Stimulated activated naive CD4-positive, alpha-beta T cell treated with Interleukin-2 at 50 U/mL for 16 hours (primary cell): ENCODE measurements around the gene GRIA1.

ENCODE experiments used
- DNase-seq: peaks from one replicate; lab custom pipeline; 2025; lab: John Stamatoyannopoulos, UW

Gene GRIA1

GRCh38 chr5:153782589-153783361, 292.3 kb downstream of the GRIA1 start:
- DNase-seq, result no peak

- no peak for DNase-seq
These were observed 292.8 kb downstream of the GRIA1 start for GRCh38 chr5:153783362-153783658.

GRCh38 chr5:153784277-153784676, 293.8 kb downstream of the GRIA1 start:
- DNase-seq, result no peak

- no peak for DNase-seq
These were observed 300.9 kb downstream of the GRIA1 start for GRCh38 chr5:153791339-153791738.

GRCh38 chr5:153792305-153792704, 301.8 kb downstream of the GRIA1 start:
- DNase-seq, result no peak

GRCh38 chr5:153793699-153794098, 303.2 kb downstream of the GRIA1 start:
- no peak for DNase-seq

GRCh38 chr5:153794327-153794726, 303.9 kb downstream of the GRIA1 start:
- no peak for DNase-seq

- no peak for DNase-seq
These were observed 306.1 kb downstream of the GRIA1 start for GRCh38 chr5:153796527-153796926.

GRCh38 chr5:153797484-153797883, 307.0 kb downstream of the GRIA1 start:
- DNase-seq, result no peak

- DNase-seq, result no peak
These were observed 308.4 kb downstream of the GRIA1 start for GRCh38 chr5:153798830-153799229.

GRCh38 chr5:153799466-153799865, 309.0 kb downstream of the GRIA1 start:
- DNase-seq, result no peak

- DNase-seq, result no peak
These were observed 311.8 kb downstream of the GRIA1 start for GRCh38 chr5:153802050-153802821.

GRCh38 chr5:153807801-153808200, 317.3 kb downstream of the GRIA1 start:
- DNase-seq, result no peak

GRCh38 chr5:153809166-153809565, 318.7 kb downstream of the GRIA1 start:
- no peak for DNase-seq

GRCh38 chr5:153813901-153814300, 323.4 kb downstream of the GRIA1 start:
- DNase-seq, result no peak

GRCh38 chr5:153816870-153817269, 326.4 kb downstream of the GRIA1 start:
- DNase-seq, result no peak

- no peak for DNase-seq
These were observed 328.2 kb downstream of the GRIA1 start for GRCh38 chr5:153818626-153819025.

- DNase-seq, result no peak
These were observed 332.6 kb downstream of the GRIA1 start for GRCh38 chr5:153823036-153823435.

GRCh38 chr5:153824909-153825308, 334.4 kb downstream of the GRIA1 start:
- DNase-seq, result no peak

GRCh38 chr5:153827397-153827796, 336.9 kb downstream of the GRIA1 start:
- no peak for DNase-seq

- DNase-seq, result no peak
These were observed 339.1 kb downstream of the GRIA1 start for GRCh38 chr5:153829510-153830065.

GRCh38 chr5:153831973-153832372, 341.5 kb downstream of the GRIA1 start:
- no peak for DNase-seq

- DNase-seq, result no peak
These were observed 345.5 kb downstream of the GRIA1 start for GRCh38 chr5:153835891-153836515.
